ENCODE measurements around the gene IL1F10. TPM values are rescaled to one million over a fixed set of nuclear protein-coding genes. Genes with fewer than 3 reads are reported as not detected.

The IL1F10 gene
- total and polyA plus RNA-seq, 9 donors, result not detected

GRCh38 chr2:113057117-113057516, 10.7 kb upstream of the IL1F10 start:
- no peak for DNase-seq

GRCh38 chr2:113058411-113058994, 9.3 kb upstream of the IL1F10 start:
- no peaks in the 10 kb centered on the region for H3K36me3 ChIP-seq (ENCODE audit: control insufficient read depth, insufficient read depth, low read length)
- H3K27me3 ChIP-seq (ENCODE audit: control insufficient read depth, insufficient read depth, low read length), result no peaks in the 10 kb centered on the region
- H3K4me3 ChIP-seq (ENCODE audit: low read length), result no peak overlapping the region
- peaks cover 5% of the 10 kb centered on the region for H3K9me3 ChIP-seq (replicated peaks; ENCODE audit: control insufficient read depth, low read depth, low read length)
- no peaks in the 10 kb centered on the region for H3K4me1 ChIP-seq (ENCODE audit: control insufficient read depth, insufficient read depth, low read length)
- DNase-seq, result no peak
- 43% methylated on average over 2 of the region's 2 CpGs for WGBS (ENCODE audit: insufficient coverage)
- H3K27ac ChIP-seq (ENCODE audit: low read length), result no peak overlapping the region

More at GRCh38 chr2:113057117-113057516, 10.7 kb upstream of the IL1F10 start:
- Histone ChIP-seq H3K36me3 (ENCODE audit: control insufficient read depth, insufficient read depth, low read length) (no peaks in the 10 kb centered on the region), H3K4me1 (ENCODE audit: control insufficient read depth, insufficient read depth, low read length) (no peaks in the 10 kb centered on the region), H3K4me3 (ENCODE audit: low read length) (no peak overlapping the region), H3K9me3 (replicated peaks; ENCODE audit: control insufficient read depth, low read depth, low read length) (peaks cover 5% of the 10 kb centered on the region), H3K27ac (ENCODE audit: low read length) (no peak overlapping the region), H3K27me3 (ENCODE audit: control insufficient read depth, insufficient read depth, low read length) (no peaks in the 10 kb centered on the region)
- no CpG with 5 or more reads among the region's 1 CpG for WGBS (ENCODE audit: insufficient coverage)

GRCh38 chr2:113058998-113059960, 8.5 kb upstream of the IL1F10 start, which contains the start of gene IL36RN:
Gene IL36RN, plus strand, starts transcription at chr2:113059198. Its CDS starts 241 bp downstream, at chr2:113059439.
- H3K4me1 ChIP-seq (ENCODE audit: control insufficient read depth, insufficient read depth, low read length), result no peaks in the 10 kb centered on the region
- H3K36me3 ChIP-seq (ENCODE audit: control insufficient read depth, insufficient read depth, low read length), result no peaks in the 10 kb centered on the region
- H3K27me3 ChIP-seq (ENCODE audit: control insufficient read depth, insufficient read depth, low read length), result no peaks in the 10 kb centered on the region
- H3K4me3 ChIP-seq (ENCODE audit: low read length), result no peak within 1 kb of the TSS
- WGBS (ENCODE audit: insufficient coverage), result 69% methylated on average over 12 of the region's 15 CpGs
- peaks cover 5% of the 10 kb centered on the region for H3K9me3 ChIP-seq (replicated peaks; ENCODE audit: control insufficient read depth, low read depth, low read length)
- H3K27ac ChIP-seq (ENCODE audit: low read length), result no peak within 1 kb of the TSS
- no peak for DNase-seq

- no peak overlapping the region for H3K27ac ChIP-seq (ENCODE audit: low read length)
- H3K27me3 ChIP-seq (ENCODE audit: control insufficient read depth, insufficient read depth, low read length), result no peaks in the 10 kb centered on the region
- no peak for DNase-seq
- H3K4me1 ChIP-seq (ENCODE audit: control insufficient read depth, insufficient read depth, low read length), result no peaks in the 10 kb centered on the region
- H3K4me3 ChIP-seq (ENCODE audit: low read length), result no peak overlapping the region
- 79% methylated on average over 3 of the region's 4 CpGs for WGBS (ENCODE audit: insufficient coverage)
- H3K36me3 ChIP-seq (ENCODE audit: control insufficient read depth, insufficient read depth, low read length), result no peaks in the 10 kb centered on the region
- no peaks in the 10 kb centered on the region for H3K9me3 ChIP-seq (replicated peaks; ENCODE audit: control insufficient read depth, low read depth, low read length)
Observed at GRCh38 chr2:113060396-113060795, 7.4 kb upstream of the IL1F10 start.

GRCh38 chr2:113060796-113061195, 7.0 kb upstream of the IL1F10 start:
- no peak overlapping the region for H3K4me3 ChIP-seq (ENCODE audit: low read length)
- no peaks in the 10 kb centered on the region for H3K9me3 ChIP-seq (replicated peaks; ENCODE audit: control insufficient read depth, low read depth, low read length)
- no CpG with 5 or more reads among the region's 1 CpG for WGBS (ENCODE audit: insufficient coverage)
- no peaks in the 10 kb centered on the region for H3K4me1 ChIP-seq (ENCODE audit: control insufficient read depth, insufficient read depth, low read length)
- H3K36me3 ChIP-seq (ENCODE audit: control insufficient read depth, insufficient read depth, low read length), result no peaks in the 10 kb centered on the region
- no peak for DNase-seq
- H3K27me3 ChIP-seq (ENCODE audit: control insufficient read depth, insufficient read depth, low read length), result no peaks in the 10 kb centered on the region
- no peak overlapping the region for H3K27ac ChIP-seq (ENCODE audit: low read length)

GRCh38 chr2:113061241-113061640, 6.5 kb upstream of the IL1F10 start:
- Histone ChIP-seq H3K4me1 (ENCODE audit: control insufficient read depth, insufficient read depth, low read length) (no peaks in the 10 kb centered on the region), H3K9me3 (replicated peaks; ENCODE audit: control insufficient read depth, low read depth, low read length) (no peaks in the 10 kb centered on the region), H3K27me3 (ENCODE audit: control insufficient read depth, insufficient read depth, low read length) (no peaks in the 10 kb centered on the region), H3K4me3 (ENCODE audit: low read length) (no peak overlapping the region), H3K36me3 (ENCODE audit: control insufficient read depth, insufficient read depth, low read length) (no peaks in the 10 kb centered on the region), H3K27ac (ENCODE audit: low read length) (no peak overlapping the region)
- no peak for DNase-seq
- no CpG with 5 or more reads among the region's 2 CpGs for WGBS (ENCODE audit: insufficient coverage)

GRCh38 chr2:113061896-113062770, 5.6 kb upstream of the IL1F10 start:
- H3K4me1 ChIP-seq (ENCODE audit: control insufficient read depth, insufficient read depth, low read length), result no peaks in the 10 kb centered on the region
- DNase-seq, result no peak
- 81% methylated on average over 7 of the region's 18 CpGs for WGBS (ENCODE audit: insufficient coverage)
- no peaks in the 10 kb centered on the region for H3K36me3 ChIP-seq (ENCODE audit: control insufficient read depth, insufficient read depth, low read length)
- no peak overlapping the region for H3K27ac ChIP-seq (ENCODE audit: low read length)
- H3K9me3 ChIP-seq (replicated peaks; ENCODE audit: control insufficient read depth, low read depth, low read length), result no peaks in the 10 kb centered on the region
- H3K27me3 ChIP-seq (ENCODE audit: control insufficient read depth, insufficient read depth, low read length), result no peaks in the 10 kb centered on the region
- no peak overlapping the region for H3K4me3 ChIP-seq (ENCODE audit: low read length)

- H3K27ac ChIP-seq (ENCODE audit: low read length), result no peak overlapping the region
- H3K9me3 ChIP-seq (replicated peaks; ENCODE audit: control insufficient read depth, low read depth, low read length), result no peaks in the 10 kb centered on the region
- DNase-seq, result no peak
- no CpG with 5 or more reads among the region's 5 CpGs for WGBS (ENCODE audit: insufficient coverage)
- no peak overlapping the region for H3K4me3 ChIP-seq (ENCODE audit: low read length)
- H3K27me3 ChIP-seq (ENCODE audit: control insufficient read depth, insufficient read depth, low read length), result no peaks in the 10 kb centered on the region
- no peaks in the 10 kb centered on the region for H3K36me3 ChIP-seq (ENCODE audit: control insufficient read depth, insufficient read depth, low read length)
- no peaks in the 10 kb centered on the region for H3K4me1 ChIP-seq (ENCODE audit: control insufficient read depth, insufficient read depth, low read length)
Observed at GRCh38 chr2:113064281-113064680, 3.5 kb upstream of the IL1F10 start.

- Histone ChIP-seq H3K4me1 (ENCODE audit: control insufficient read depth, insufficient read depth, low read length) (no peaks in the 10 kb centered on the region), H3K36me3 (ENCODE audit: control insufficient read depth, insufficient read depth, low read length) (no peaks in the 10 kb centered on the region), H3K27me3 (ENCODE audit: control insufficient read depth, insufficient read depth, low read length) (no peaks in the 10 kb centered on the region), H3K9me3 (replicated peaks; ENCODE audit: control insufficient read depth, low read depth, low read length) (no peaks in the 10 kb centered on the region), H3K4me3 (ENCODE audit: low read length) (no peak overlapping the region), H3K27ac (ENCODE audit: low read length) (no peak overlapping the region)
- WGBS (ENCODE audit: insufficient coverage), result 100% methylated on average over 1 of the region's 1 CpG
- no peak for DNase-seq
Observed at GRCh38 chr2:113064898-113065297, 2.9 kb upstream of the IL1F10 start.

GRCh38 chr2:113068249-113068648, 479 bp downstream of the IL1F10 start:
- H3K36me3 ChIP-seq (ENCODE audit: control insufficient read depth, insufficient read depth, low read length), result no peaks in the 10 kb centered on the region
- WGBS (ENCODE audit: insufficient coverage), result no CpG with 5 or more reads among the region's 2 CpGs
- H3K9me3 ChIP-seq (replicated peaks; ENCODE audit: control insufficient read depth, low read depth, low read length), result no peaks in the 10 kb centered on the region
- H3K27ac ChIP-seq (ENCODE audit: low read length), result no peak overlapping the region
- H3K4me3 ChIP-seq (ENCODE audit: low read length), result no peak overlapping the region
- H3K27me3 ChIP-seq (ENCODE audit: control insufficient read depth, insufficient read depth, low read length), result no peaks in the 10 kb centered on the region
- H3K4me1 ChIP-seq (ENCODE audit: control insufficient read depth, insufficient read depth, low read length), result no peaks in the 10 kb centered on the region
- DNase-seq, result no peak

Measured in muscle of leg (tissue), 11 donors.